Mesendoderm (in vitro differentiated cells): ENCODE results near the gene GATAD2A.
A peak's percentile ranks its signal among the peaks of the same experiment; 100 is the strongest.

Experiments
- DNase-seq: peaks from one replicate; pipeline ENCODE4 v3.0.0; 2013
- H2AK5ac ChIP-seq: 2 replicates; pipeline ENCODE4 v1.6.1; 2013; ENCODE audit warnings: low read length, inconsistent platforms
- H2BK120ac ChIP-seq: 2 replicates; pipeline ENCODE4 v1.6.1; 2013; ENCODE audit warnings: low read depth, mild to moderate bottlenecking, low read length, moderate library complexity, mixed read lengths
- H2BK15ac ChIP-seq: replicated peaks from 2 replicates; pipeline ENCODE4 v1.6.1; 2013; ENCODE audit warnings: low read depth, mild to moderate bottlenecking, moderate library complexity
- H2BK5ac ChIP-seq: 2 replicates; pipeline ENCODE4 v1.6.1; 2013; ENCODE audit warnings: low read length, inconsistent platforms
- H3K18ac ChIP-seq: 2 replicates; pipeline ENCODE4 v1.6.1; 2013; ENCODE audit warnings: mild to moderate bottlenecking, low read length, mixed read lengths
- H3K23ac ChIP-seq: one replicate; pipeline ENCODE4 v1.6.1; 2013; ENCODE audit warnings: low read length
- H3K27ac ChIP-seq: 2 replicates; pipeline ENCODE4 v1.5.1; 2013; ENCODE audit warnings: low read depth, mild to moderate bottlenecking, inconsistent platforms, low read length, moderate library complexity
- H3K27me3 ChIP-seq: 2 replicates; pipeline ENCODE4 v1.6.1; 2013; ENCODE audit warnings: low read length, control low read depth, mild to moderate bottlenecking, inconsistent platforms; ENCODE audit not compliant: insufficient read depth, poor library complexity
- H3K36me3 ChIP-seq: 2 replicates; pipeline ENCODE4 v1.6.1; 2013; ENCODE audit warnings: low read length, inconsistent platforms; ENCODE audit not compliant: control insufficient read depth, insufficient read depth
- H3K4ac ChIP-seq: one replicate; pipeline ENCODE4 v1.6.1; 2013; ENCODE audit warnings: low read depth, mild to moderate bottlenecking, low read length, moderate library complexity
- H3K4me1 ChIP-seq: 2 replicates; pipeline ENCODE4 v1.6.1; 2013; ENCODE audit warnings: low read depth, low read length, inconsistent platforms; ENCODE audit not compliant: control insufficient read depth
- H3K4me2 ChIP-seq: 2 replicates; pipeline ENCODE4 v1.6.1; 2013; ENCODE audit warnings: low read length
- H3K4me3 ChIP-seq: 2 replicates; pipeline ENCODE4 v1.5.1; 2013; ENCODE audit warnings: mild to moderate bottlenecking, low read length
- H3K56ac ChIP-seq: one replicate; pipeline ENCODE4 v1.6.1; 2013; ENCODE audit warnings: low read length
- H3K79me1 ChIP-seq: 2 replicates; pipeline ENCODE4 v1.6.1; 2013; ENCODE audit warnings: low read length, inconsistent platforms
- H3K79me2 ChIP-seq: 2 replicates; pipeline ENCODE4 v1.6.1; 2013; ENCODE audit warnings: mild to moderate bottlenecking, low read length; ENCODE audit not compliant: control insufficient read depth, insufficient read depth
- H3K9ac ChIP-seq: 2 replicates; pipeline ENCODE4 v1.6.1; 2013; ENCODE audit warnings: low read length, inconsistent platforms
- H4K5ac ChIP-seq: one replicate; pipeline ENCODE4 v1.6.1; 2013; ENCODE audit warnings: low read length
- H4K8ac ChIP-seq: one replicate; pipeline ENCODE4 v1.6.1; 2013; ENCODE audit warnings: low read depth, mild to moderate bottlenecking, control low read depth, low read length, moderate library complexity
- WGBS: extraction: QIAGEN DNeasy Blood & Tissue Kit; methylation state at CpG from one replicate; pipeline ENCODE4 v1.1.7; 2013; ENCODE audit warnings: low lambda C conversion rate, missing lambda C conversion rate; ENCODE audit not compliant: insufficient coverage; ENCODE audit errors: extremely low coverage; 5-methylcytosine and 5-hydroxymethylcytosine counted together

The GATAD2A gene

DNA sequence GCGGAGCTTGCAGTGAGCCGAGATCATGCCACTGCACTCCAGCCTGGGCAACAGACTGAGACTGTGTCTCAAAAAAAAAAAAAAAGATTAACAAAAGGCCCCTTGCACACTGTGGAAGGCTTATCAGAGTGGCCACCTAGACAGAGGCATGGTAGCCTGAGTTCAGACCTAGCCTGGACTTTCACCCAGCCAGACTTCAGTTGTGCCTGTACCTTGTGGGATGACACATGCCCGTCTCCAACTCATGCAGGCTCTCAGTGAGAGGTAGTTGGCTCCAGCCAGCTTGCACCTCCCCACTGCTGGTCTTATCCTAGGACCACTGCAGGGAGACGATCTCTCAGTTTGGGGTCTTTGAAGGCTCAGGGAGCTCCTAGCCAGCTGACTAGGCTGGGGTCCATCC, 52.2 kb downstream of the GATAD2A start:
- Histone ChIP-seq H3K18ac (no peak overlapping the region), H3K56ac (no peak overlapping the region), H3K9ac (no peak overlapping the region), H2AK5ac (no peak overlapping the region), H2BK120ac (no peak overlapping the region), H3K79me2 (peaks cover 87% of the 10 kb centered on the region), H3K36me3 (no peaks in the 10 kb centered on the region), H3K4ac (no peak overlapping the region), H3K4me3 (no peak overlapping the region), H4K5ac (no peak overlapping the region), H2BK15ac (no peak overlapping the region), H2BK5ac (no peak overlapping the region), H3K27ac (no peak overlapping the region), H3K4me2 (no peak overlapping the region), H4K8ac (no peak overlapping the region), H3K27me3 (no peaks in the 10 kb centered on the region), H3K23ac (no peak overlapping the region), H3K79me1 (peaks cover 37% of the 10 kb centered on the region), H3K4me1 (peaks cover 22% of the 10 kb centered on the region)
- DNase-seq: no peak
- no CpG with 5 or more reads among the region's 4 CpGs for WGBS

DNA sequence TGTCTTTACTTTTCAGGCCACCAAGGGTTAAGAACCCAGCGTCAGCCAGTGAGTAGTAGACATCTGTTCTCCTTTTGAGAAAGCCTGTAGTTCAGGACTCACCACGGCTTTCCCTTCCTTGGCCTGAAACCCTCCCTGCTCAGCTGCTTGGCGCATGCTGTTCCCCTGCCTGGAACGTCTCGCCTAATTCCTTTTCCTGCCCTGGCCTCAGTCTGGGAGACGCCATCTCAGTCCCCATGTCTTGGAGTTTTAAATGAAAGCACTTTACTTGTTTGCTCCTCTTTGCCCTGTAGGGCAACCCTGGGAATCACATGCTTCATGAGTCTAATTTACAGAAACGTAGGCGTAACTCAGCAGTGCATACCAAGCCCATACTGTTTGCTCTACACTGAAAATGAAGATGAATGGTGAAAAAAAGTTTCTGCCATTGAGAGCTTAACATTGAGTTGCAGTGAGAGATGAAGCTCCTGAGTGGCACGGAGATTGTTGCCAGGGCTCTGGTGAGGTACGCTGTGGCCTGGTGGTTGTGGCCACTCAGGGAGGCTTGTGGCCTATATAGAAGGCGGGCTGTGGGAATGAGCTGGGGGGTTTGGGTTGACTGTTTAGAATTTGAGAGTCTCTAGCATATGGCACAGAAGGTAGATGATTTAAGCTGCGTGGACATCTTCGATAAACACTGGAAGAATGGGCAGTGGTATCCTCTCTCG, 52.8 kb downstream of the GATAD2A start:
- H2BK5ac ChIP-seq: no peak overlapping the region
- no peak overlapping the region for H3K56ac ChIP-seq
- no peak overlapping the region for H3K23ac ChIP-seq
- H3K36me3 ChIP-seq: no peaks in the 10 kb centered on the region
- no peak overlapping the region for H2BK15ac ChIP-seq
- no peak overlapping the region for H3K27ac ChIP-seq
- DNase-seq: no peak
- no peak overlapping the region for H4K8ac ChIP-seq
- H3K18ac ChIP-seq: no peak overlapping the region
- H3K4ac ChIP-seq: no peak overlapping the region
- H3K9ac ChIP-seq: no peak overlapping the region
- H3K4me3 ChIP-seq: no peak overlapping the region
- H3K27me3 ChIP-seq: no peaks in the 10 kb centered on the region
- H4K5ac ChIP-seq: no peak overlapping the region
- H2AK5ac ChIP-seq: no peak overlapping the region
- peaks cover 40% of the 10 kb centered on the region for H3K79me1 ChIP-seq
- H3K4me1 ChIP-seq: peaks cover 28% of the 10 kb centered on the region
- H2BK120ac ChIP-seq: no peak overlapping the region
- WGBS: no CpG with 5 or more reads among the region's 14 CpGs
- no peak overlapping the region for H3K4me2 ChIP-seq
- H3K79me2 ChIP-seq: peaks cover 87% of the 10 kb centered on the region

DNA sequence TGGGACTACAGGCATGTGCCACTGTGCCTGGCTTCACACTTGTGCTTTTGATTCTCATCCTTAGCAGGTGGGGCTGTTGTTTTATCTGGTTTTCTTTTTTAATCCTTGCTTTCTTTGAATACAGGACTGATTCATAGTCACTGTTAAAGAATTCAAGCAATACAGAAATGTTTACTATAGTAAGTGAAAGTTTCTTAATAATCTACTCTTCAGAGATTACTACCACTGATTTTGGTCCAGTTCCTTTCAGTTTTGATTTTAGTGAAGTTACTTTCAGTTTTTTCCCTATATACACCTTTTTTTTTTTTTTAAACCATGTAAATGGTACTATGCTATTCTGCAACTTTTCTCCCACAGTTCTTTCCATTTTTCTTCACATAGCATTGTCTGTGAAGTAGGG, 53.6 kb downstream of the GATAD2A start:
- no peak overlapping the region for H3K56ac ChIP-seq
- H2BK15ac ChIP-seq: no peak overlapping the region
- H2BK120ac ChIP-seq: no peak overlapping the region
- no peak overlapping the region for H3K4me2 ChIP-seq
- H3K79me1 ChIP-seq: peaks cover 46% of the 10 kb centered on the region
- no peak overlapping the region for H3K18ac ChIP-seq
- no peak overlapping the region for H2BK5ac ChIP-seq
- peaks cover 90% of the 10 kb centered on the region for H3K79me2 ChIP-seq
- no peak overlapping the region for H2AK5ac ChIP-seq
- H3K4me1 ChIP-seq: peaks cover 34% of the 10 kb centered on the region
- no peak overlapping the region for H3K4me3 ChIP-seq
- no peak overlapping the region for H4K8ac ChIP-seq
- no peaks in the 10 kb centered on the region for H3K27me3 ChIP-seq
- DNase-seq: no peak
- H3K23ac ChIP-seq: no peak overlapping the region
- no peak overlapping the region for H3K27ac ChIP-seq
- no peak overlapping the region for H3K9ac ChIP-seq
- H4K5ac ChIP-seq: no peak overlapping the region
- H3K4ac ChIP-seq: no peak overlapping the region
- H3K36me3 ChIP-seq: no peaks in the 10 kb centered on the region

DNA sequence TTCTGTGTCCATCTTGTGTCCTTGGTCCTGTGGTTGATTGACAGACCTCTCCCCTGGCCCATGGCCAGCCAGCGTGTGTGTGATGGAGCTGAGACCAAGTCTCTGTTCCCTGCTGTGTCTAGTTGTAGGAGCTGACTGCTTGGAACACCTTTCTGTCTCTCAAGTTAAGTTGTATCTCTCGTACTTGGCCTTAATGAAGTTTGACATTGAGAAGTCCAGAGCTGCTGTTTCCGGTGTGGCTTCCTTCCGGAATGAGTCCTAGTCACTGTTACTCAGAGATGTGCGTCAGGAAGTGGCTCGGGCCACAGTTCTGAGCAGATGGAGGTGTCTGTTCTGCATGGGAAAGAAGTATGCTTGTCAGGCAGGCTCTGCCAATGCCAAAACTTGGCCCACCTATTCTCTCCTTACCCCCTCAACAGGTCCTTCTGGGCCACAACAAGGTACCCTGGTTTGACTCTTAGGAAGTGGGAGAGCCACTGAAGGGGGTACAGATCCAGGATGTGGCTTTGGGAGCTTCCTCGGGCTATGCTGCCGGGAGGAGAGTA, 54.3 kb downstream of the GATAD2A start:
- peaks cover 49% of the 10 kb centered on the region for H3K79me1 ChIP-seq
- peaks cover 36% of the 10 kb centered on the region for H3K4me1 ChIP-seq
- no peak overlapping the region for H3K23ac ChIP-seq
- H3K9ac ChIP-seq: no peak overlapping the region
- no peak overlapping the region for H3K4ac ChIP-seq
- no peak overlapping the region for H2AK5ac ChIP-seq
- no peak overlapping the region for H2BK5ac ChIP-seq
- H3K79me2 ChIP-seq: peaks cover 90% of the 10 kb centered on the region
- H2BK120ac ChIP-seq: no peak overlapping the region
- H3K4me3 ChIP-seq: no peak overlapping the region
- no peaks in the 10 kb centered on the region for H3K36me3 ChIP-seq
- no peak overlapping the region for H3K27ac ChIP-seq
- no peak for DNase-seq
- H4K5ac ChIP-seq: no peak overlapping the region
- no peak overlapping the region for H3K4me2 ChIP-seq
- no peak overlapping the region for H3K56ac ChIP-seq
- WGBS: no CpG with 5 or more reads among the region's 8 CpGs
- no peak overlapping the region for H3K18ac ChIP-seq
- H2BK15ac ChIP-seq: no peak overlapping the region
- no peak overlapping the region for H4K8ac ChIP-seq
- no peaks in the 10 kb centered on the region for H3K27me3 ChIP-seq

DNA sequence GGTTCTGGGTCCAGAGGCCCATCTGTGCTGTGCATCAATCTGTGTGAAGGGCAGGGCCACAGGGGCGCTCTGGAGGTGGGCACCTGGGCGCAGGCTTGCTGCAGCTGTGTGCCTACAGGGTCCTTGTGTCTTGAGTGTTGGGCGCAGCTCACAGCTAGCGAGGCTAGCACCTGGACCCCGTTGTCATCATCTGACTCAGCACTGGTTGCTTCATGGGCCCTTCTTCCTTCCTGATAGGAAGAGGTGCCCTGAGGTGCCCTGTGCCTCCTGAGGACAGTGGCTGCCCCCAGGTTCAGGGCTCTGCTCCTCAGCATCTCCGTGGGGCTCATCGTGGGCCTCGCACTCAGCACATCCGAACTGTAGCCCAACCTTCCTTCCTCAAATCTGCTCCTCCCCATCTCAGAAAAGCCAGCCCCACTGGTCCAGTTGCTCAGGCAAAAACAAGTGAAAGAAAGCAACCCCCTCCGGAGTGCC, 54.8 kb downstream of the GATAD2A start:
- Histone ChIP-seq H4K8ac (no peak overlapping the region), H3K9ac (peak overlapping the region; percentile 23), H2AK5ac (no peak overlapping the region), H3K23ac (no peak overlapping the region), H3K79me1 (peaks cover 52% of the 10 kb centered on the region), H3K4ac (no peak overlapping the region), H2BK120ac (no peak overlapping the region), H2BK15ac (no peak overlapping the region), H3K4me2 (no peak overlapping the region), H3K27me3 (no peaks in the 10 kb centered on the region), H3K56ac (peak overlapping the region; percentile 59), H3K79me2 (peaks cover 91% of the 10 kb centered on the region), H3K36me3 (no peaks in the 10 kb centered on the region), H3K4me3 (no peak overlapping the region), H3K27ac (no peak overlapping the region), H2BK5ac (no peak overlapping the region), H3K4me1 (peaks cover 38% of the 10 kb centered on the region), H3K18ac (no peak overlapping the region), H4K5ac (no peak overlapping the region)
- DNase-seq: no peak
- whole genome bisulfite sequencing: no CpG with 5 or more reads among the region's 10 CpGs
